Peyer's patch (tissue), 4 donors: ENCODE data around the gene ITPR1.

Source experiments
- CTCF ChIP-seq, 6 experiments: fragments of 450-650 bp in 4 of 6; fragments of 200-600 bp in 2 of 6; sonication (generic) in 1 of 6; IDR thresholded peaks; one replicate each; pipeline ENCODE4 v1.5.1; 2017 to 2019; ENCODE audit warnings: antibody characterized with exemption in 6 of 6, mild to moderate bottlenecking in 3 of 6, moderate library complexity in 1 of 6
- POLR2A ChIP-seq, 2 donors: fragments of 450-650 bp; IDR thresholded peaks; one replicate each; pipeline ENCODE4 v1.5.1; 2017; ENCODE audit warnings: antibody characterized with exemption in 2 of 2, mild to moderate bottlenecking in 2 of 2, moderate library complexity in 2 of 2

GRCh38 chr3:4782095-4782494 is 288.9 kb downstream of the ITPR1 start:
- TF ChIP-seq CTCF (IDR thresholded peaks at IDR 0.05) (no peak), POLR2A (IDR thresholded peaks at IDR 0.05) (no peak)
